Transverse colon (tissue), 4 donors: ENCODE data around the gene DNAJC8. TPM values are rescaled to one million over a fixed set of nuclear protein-coding genes. Genes with fewer than 3 reads are reported as not detected.

ENCODE experiments used
- DNase-seq: peaks from one replicate; pipeline ENCODE4 v3.0.0-alpha.2; 2019
- H3K27ac ChIP-seq, 4 donors: fragments of 200-600 bp; sonication (generic); 2 replicates each; pipeline ENCODE4 v1.5.1; 2016 to 2018; ENCODE audit warnings: inconsistent platforms in 4 of 4
- H3K27me3 ChIP-seq: fragments of 200-600 bp; sonication (generic); 2 replicates; pipeline ENCODE4 v1.5.1; 2017; ENCODE audit warnings: inconsistent platforms
- H3K36me3 ChIP-seq, 4 donors: fragments of 200-600 bp; sonication (generic); 2 replicates each; pipeline ENCODE4 v1.5.1; 2017 to 2019; ENCODE audit warnings: inconsistent platforms in 4 of 4
- H3K4me1 ChIP-seq, 4 donors: fragments of 200-600 bp; sonication (generic); 2 replicates each; pipeline ENCODE4 v1.5.1; 2017 to 2020; ENCODE audit warnings: inconsistent platforms in 4 of 4
- H3K4me3 ChIP-seq, 4 donors: fragments of 200-600 bp; sonication (generic); 1 replicate in 1 of 4; 2 replicates in 3 of 4; pipeline versions ENCODE4 v1.5.1 to v1.6.1; 2017 to 2019; ENCODE audit warnings: inconsistent platforms in 4 of 4
- H3K9me3 ChIP-seq, 2 donors: fragments of 200-600 bp; sonication (generic); 2 replicates each; pipeline ENCODE4 v1.5.1; 2017 to 2019; ENCODE audit warnings: inconsistent platforms in 2 of 2
- EP300 ChIP-seq: sonication (generic); formaldehyde crosslinking; IDR thresholded peaks from one replicate; pipeline ENCODE4 v1.6.1; 2017; ENCODE audit warnings: antibody characterized with exemption, low read depth
- POLR2A ChIP-seq: fragments of 450-650 bp; IDR thresholded peaks from one replicate; pipeline ENCODE4 v1.6.1; 2016; ENCODE audit warnings: antibody characterized with exemption, mild to moderate bottlenecking, moderate library complexity
- POLR2AphosphoS5 ChIP-seq, 3 donors: sonication (generic); formaldehyde crosslinking; IDR thresholded peaks; one replicate each; pipeline ENCODE4 v1.6.1; 2016; ENCODE audit warnings: antibody characterized with exemption in 3 of 3
- WGBS, 2 donors: methylation state at CpG; one replicate each; pipeline ENCODE4 v1.1.5; 2018; ENCODE audit warnings: low coverage in 1 of 2; 5-methylcytosine and 5-hydroxymethylcytosine counted together
- in situ Hi-C, 4 donors: fragments of 200-750 bp; cut with MboI; loops; one replicate each; pipeline versions ENCODE4 v1.15.0 to v1.15.1; 2017; ENCODE audit warnings: low sequenced_read_pairs in 3 of 4, low pct_ligation_motif_present in 1 of 4, low pct_unique_long_range_greater_than_20kb in 1 of 4
- intact Hi-C: fragments of 100-400 bp; cut with DNase I; formaldehyde crosslinking; loops from one replicate; pipeline ENCODE4 v1.15.1; 2023; ENCODE audit warnings: low total_unique reads
- total RNA-seq, 4 donors: library from RNA; depleted of rRNA; stranded (reverse); fragments of >200 nt; gene quantifications; one replicate each; pipeline ENCODE4 v1.1.0, GENCODE V29; 2016
- TF ChIP-seq, protein P1 (sequence below), 5 experiments: fragments of 200-600 bp in 3 of 5; fragments of 450-650 bp in 2 of 5; sonication (generic) in 3 of 5; IDR thresholded peaks; 1 replicate in 2 of 5; 2 replicates in 3 of 5; pipeline ENCODE4 v1.5.1; 2016 to 2017; ENCODE audit warnings: antibody characterized with exemption in 5 of 5, inconsistent platforms in 3 of 5, mild to moderate bottlenecking in 2 of 5, moderate library complexity in 1 of 5

Gene DNAJC8
- total RNA-seq, 4 donors from 2014 or later, result 33.3 to 68.7 (median 46.8) TPM

DNA sequence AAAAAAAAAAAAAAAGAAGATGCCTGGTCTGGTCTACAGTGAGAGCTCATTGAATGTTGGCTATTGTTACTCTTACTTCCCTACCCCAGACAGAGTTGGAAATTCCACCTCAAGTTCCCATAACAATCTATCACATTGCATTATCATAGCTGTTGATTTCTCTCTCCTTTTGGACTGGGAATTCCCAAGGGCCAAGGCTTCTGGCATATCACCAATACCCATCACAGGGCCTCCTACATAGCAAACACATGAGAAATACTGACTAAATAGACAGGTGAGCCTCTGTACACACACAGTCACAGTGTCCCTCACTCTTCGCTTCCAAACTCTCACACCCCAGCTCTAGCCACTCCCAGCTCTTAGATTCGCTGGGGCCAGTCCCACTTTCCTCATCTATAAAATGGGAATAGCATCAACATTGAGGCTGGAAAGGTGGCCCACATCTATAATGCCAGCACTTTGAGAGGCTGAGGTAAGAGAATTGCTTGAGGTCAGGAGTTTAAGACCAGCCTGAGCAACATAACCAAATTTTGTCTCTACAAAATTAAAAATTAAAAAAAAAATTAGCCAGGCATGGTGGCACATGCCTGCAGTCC is 62.7 kb downstream of the DNAJC8 start:
- intact Hi-C loops (no loop called here), in situ Hi-C loops (no loop called here)
- no peak overlapping the region for H3K4me3 ChIP-seq
- no peak overlapping the region for H3K27ac ChIP-seq
- no peaks in the 10 kb centered on the region for H3K36me3 ChIP-seq
- no peak for DNase-seq
- peaks cover 0 to 57% (median 29%) of the 10 kb centered on the region in 4 donors for H3K4me1 ChIP-seq
- H3K9me3 ChIP-seq, result peaks cover 0 to 4% of the 10 kb centered on the region in 2 donors
- H3K27me3 ChIP-seq, result no peaks in the 10 kb centered on the region
- no peak for TF ChIP-seq POLR2AphosphoS5 (IDR thresholded peaks at IDR 0.05)
- 63% methylated on average over 2 of the region's 2 CpGs; no CpG with 5 or more reads in 1 of the 2 donors for WGBS, 2 donors

DNA sequence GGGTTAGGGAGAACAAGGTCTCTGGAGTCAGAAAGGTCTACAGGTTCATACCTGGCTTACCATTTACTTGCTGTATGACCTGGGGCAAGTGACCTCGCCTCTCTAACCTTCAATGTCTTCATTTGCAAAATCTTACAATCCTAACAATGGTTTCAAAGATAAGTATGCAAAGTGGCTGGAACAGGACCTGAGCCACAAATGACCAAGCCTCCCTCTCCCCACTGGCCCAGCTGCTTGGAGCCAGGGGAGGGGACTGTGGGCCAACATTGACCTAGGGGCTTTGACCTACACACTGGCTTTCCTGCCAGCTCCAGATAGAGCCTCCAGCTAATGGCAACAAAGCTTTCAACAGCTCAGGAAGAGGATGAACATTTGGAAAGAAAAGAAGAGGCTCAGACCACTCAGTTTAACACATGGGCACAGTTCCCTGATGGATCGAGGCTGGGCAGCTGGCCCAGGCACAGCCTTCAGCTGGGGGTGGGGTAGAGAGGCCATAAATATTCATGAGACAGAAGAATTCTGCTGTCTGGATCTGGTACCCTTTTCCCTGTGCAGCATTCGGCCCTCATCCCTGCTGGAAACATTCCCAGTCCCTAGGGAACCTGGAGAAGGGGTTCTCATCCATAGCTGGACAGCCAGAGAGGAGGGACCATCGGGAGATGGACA is 69.2 kb downstream of the DNAJC8 start:
- 57% methylated on average over 4 of the region's 4 CpGs; no CpG with 5 or more reads in 1 of the 2 donors for WGBS, 2 donors
- H3K9me3 ChIP-seq, result peaks cover 0 to 4% of the 10 kb centered on the region in 2 donors
- peak overlapping the region; percentile 8 to 41 (median 30) for H3K27ac ChIP-seq
- no peak overlapping the region for H3K4me3 ChIP-seq
- TF ChIP-seq POLR2AphosphoS5 (IDR thresholded peaks at IDR 0.05) (no peak), POLR2A (no peak), EP300 (no peak)
- TF ChIP-seq, protein P1, sequence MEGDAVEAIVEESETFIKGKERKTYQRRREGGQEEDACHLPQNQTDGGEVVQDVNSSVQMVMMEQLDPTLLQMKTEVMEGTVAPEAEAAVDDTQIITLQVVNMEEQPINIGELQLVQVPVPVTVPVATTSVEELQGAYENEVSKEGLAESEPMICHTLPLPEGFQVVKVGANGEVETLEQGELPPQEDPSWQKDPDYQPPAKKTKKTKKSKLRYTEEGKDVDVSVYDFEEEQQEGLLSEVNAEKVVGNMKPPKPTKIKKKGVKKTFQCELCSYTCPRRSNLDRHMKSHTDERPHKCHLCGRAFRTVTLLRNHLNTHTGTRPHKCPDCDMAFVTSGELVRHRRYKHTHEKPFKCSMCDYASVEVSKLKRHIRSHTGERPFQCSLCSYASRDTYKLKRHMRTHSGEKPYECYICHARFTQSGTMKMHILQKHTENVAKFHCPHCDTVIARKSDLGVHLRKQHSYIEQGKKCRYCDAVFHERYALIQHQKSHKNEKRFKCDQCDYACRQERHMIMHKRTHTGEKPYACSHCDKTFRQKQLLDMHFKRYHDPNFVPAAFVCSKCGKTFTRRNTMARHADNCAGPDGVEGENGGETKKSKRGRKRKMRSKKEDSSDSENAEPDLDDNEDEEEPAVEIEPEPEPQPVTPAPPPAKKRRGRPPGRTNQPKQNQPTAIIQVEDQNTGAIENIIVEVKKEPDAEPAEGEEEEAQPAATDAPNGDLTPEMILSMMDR (IDR thresholded peaks at IDR 0.05), result no peak
- in situ Hi-C loops (no loop called here), intact Hi-C loops (no loop called here)
- no peaks in the 10 kb centered on the region for H3K36me3 ChIP-seq
- H3K4me1 ChIP-seq, result peaks cover 4 to 31% (median 11%) of the 10 kb centered on the region in 4 donors
- no peaks in the 10 kb centered on the region for H3K27me3 ChIP-seq
- no peak for DNase-seq

DNA sequence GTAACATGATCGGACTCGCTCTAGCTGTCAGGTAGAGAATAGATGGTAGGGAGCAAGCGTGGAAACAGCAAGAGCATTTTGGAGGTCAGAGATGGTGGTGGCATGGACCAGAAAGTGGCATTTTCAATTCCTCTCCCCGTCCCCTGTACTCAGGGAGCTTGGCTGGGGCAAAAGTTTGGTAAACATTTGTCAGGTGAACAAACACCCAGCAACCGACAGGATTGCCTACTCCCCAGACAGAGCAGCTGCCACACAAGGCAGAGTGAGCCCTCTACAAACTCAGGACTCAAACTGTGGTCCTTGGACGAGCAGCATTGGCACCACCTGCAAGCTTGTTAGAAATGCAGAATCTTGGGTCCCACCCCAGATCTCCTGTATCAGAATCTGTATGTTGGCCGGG is 70.7 kb downstream of the DNAJC8 start:
- peak overlapping the region in 2 of 4 donors; percentile 15 to 60 for H3K27ac ChIP-seq
- no peaks in the 10 kb centered on the region for H3K27me3 ChIP-seq
- no peak for DNase-seq
- in situ Hi-C loops (no loop called here), intact Hi-C loops (no loop called here)
- peaks cover 4 to 31% (median 10%) of the 10 kb centered on the region in 4 donors for H3K4me1 ChIP-seq
- H3K4me3 ChIP-seq, result no peak overlapping the region
- H3K9me3 ChIP-seq, result peaks cover 0 to 4% of the 10 kb centered on the region in 2 donors
- 82 to 100% methylated on average over 2 to 6 of the region's 7 CpGs for WGBS, 2 donors
- H3K36me3 ChIP-seq, result no peaks in the 10 kb centered on the region
- TF ChIP-seq POLR2AphosphoS5 (IDR thresholded peaks at IDR 0.05) (no peak), EP300 (no peak), POLR2A (no peak)
- TF ChIP-seq, protein P1 (IDR thresholded peaks at IDR 0.05), result no peak

DNA sequence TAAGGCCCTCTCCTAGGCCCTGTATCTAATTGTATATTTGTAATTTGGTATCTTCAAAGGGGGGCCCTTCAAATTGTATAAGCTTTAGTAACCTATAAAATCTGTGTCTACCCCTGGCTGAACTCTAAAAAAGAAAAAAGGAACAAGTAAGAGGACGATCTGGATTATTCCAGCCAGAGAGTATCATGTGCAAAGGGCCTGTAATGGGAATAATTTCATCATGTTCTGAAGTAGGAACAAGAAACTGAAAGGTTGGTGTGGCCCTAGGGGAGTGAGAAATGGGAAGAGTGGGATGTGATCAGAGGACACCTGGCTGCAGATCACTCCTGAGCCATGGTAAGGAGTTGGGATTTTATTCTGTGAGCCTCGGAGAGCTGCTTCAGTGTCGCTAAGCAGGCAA is 71.1 kb downstream of the DNAJC8 start:
- 78 to 91% methylated on average over 3 of the region's 3 CpGs for WGBS, 2 donors
- TF ChIP-seq POLR2A (no peak), EP300 (no peak)
- Histone ChIP-seq H3K27ac (peak overlapping the region in 3 of 4 donors; percentile 15 to 60 (median 39)), H3K4me3 (no peak overlapping the region), H3K4me1 (peaks cover 4 to 31% (median 10%) of the 10 kb centered on the region in 4 donors), H3K27me3 (no peaks in the 10 kb centered on the region), H3K9me3 (peaks cover 0 to 4% of the 10 kb centered on the region in 2 donors), H3K36me3 (no peaks in the 10 kb centered on the region)
- intact Hi-C loops, result no loop called here
- no peak for DNase-seq
- in situ Hi-C loops, result no loop called here

DNA sequence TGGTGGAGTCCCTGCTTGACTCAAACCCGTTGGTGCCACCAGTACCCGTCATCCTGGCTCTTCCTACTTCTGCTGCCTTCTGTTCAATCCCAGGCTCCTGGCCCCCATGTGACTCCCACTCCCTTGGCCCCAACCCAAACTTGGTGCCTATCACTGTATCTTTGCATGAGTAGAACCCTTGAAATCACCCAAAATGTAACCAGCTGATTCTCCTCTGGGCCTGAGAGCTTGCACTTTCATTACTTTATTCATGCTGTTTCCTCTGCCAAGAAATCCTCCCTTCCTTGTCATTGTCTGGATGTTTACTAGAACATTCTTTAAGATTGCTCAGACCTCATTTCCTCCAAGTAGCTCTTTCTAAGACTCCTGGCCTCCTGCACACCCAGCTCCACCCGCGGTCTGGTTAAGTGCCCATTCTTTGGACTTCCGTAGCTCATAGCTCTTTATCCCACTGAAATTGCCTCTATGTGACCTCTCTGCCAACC is 72.0 kb downstream of the DNAJC8 start:
- intact Hi-C loops (no loop called here), in situ Hi-C loops (no loop called here)
- peak; percentile 46 for DNase-seq
- Histone ChIP-seq H3K4me1 (peaks cover 4 to 31% (median 10%) of the 10 kb centered on the region in 4 donors), H3K27me3 (no peaks in the 10 kb centered on the region), H3K27ac (peak overlapping the region; percentile 54 to 75 (median 58)), H3K4me3 (no peak overlapping the region), H3K9me3 (no peaks in the 10 kb centered on the region), H3K36me3 (no peaks in the 10 kb centered on the region)
- TF ChIP-seq, protein P1 (IDR thresholded peaks at IDR 0.05), result no peak
- peak in 2 of 3 donors; percentile 38 to 43 for TF ChIP-seq POLR2AphosphoS5 (IDR thresholded peaks at IDR 0.05)
- 50 to 64% methylated on average over 3 to 5 of the region's 5 CpGs for WGBS, 2 donors
